Urinary bladder (tissue), 4 donors: Measurements from ENCODE around the gene WDFY1. TPM values are rescaled to one million over a fixed set of nuclear protein-coding genes. Genes with fewer than 3 reads are reported as not detected.

Experiments used
- DNase-seq: peaks from one replicate; pipeline ENCODE4 v3.0.0-alpha.2; 2015; ENCODE audit errors: extremely low spot score
- H3K27ac ChIP-seq: one replicate; pipeline ENCODE4 v1.5.1; 2013; ENCODE audit warnings: low read depth, mild to moderate bottlenecking, moderate library complexity
- H3K36me3 ChIP-seq: one replicate; pipeline ENCODE4 v1.6.1; 2013; ENCODE audit warnings: mild to moderate bottlenecking, moderate library complexity; ENCODE audit not compliant: insufficient read depth
- H3K4me1 ChIP-seq: one replicate; pipeline ENCODE4 v1.6.1; 2013; ENCODE audit warnings: mild to moderate bottlenecking, moderate library complexity; ENCODE audit not compliant: insufficient read depth
- H3K4me3 ChIP-seq: one replicate; pipeline ENCODE4 v1.5.1; 2013; ENCODE audit warnings: low read depth, low read length
- WGBS: extraction: QIAGEN DNeasy Blood & Tissue Kit; methylation state at CpG from one replicate; pipeline ENCODE4 v1.1.7; 2013; 5-methylcytosine and 5-hydroxymethylcytosine counted together
- polyA plus RNA-seq: library from polyadenylated mRNA; stranded (reverse); fragments of 200-250 nt; gene quantifications from one replicate; pipeline ENCODE4 v1.2.3, GENCODE V29; 2013
- total RNA-seq: library from RNA; depleted of rRNA; stranded (reverse); fragments of >200 nt; gene quantifications from one replicate; pipeline ENCODE4 v1.2.3, GENCODE V29; 2014
- donor health status: healthy with polysubstance abuse.
- donor health status: healthy.

WDFY1 gene
- total and polyA plus RNA-seq, 2 donors, result 22.6 to 104 TPM

DNA sequence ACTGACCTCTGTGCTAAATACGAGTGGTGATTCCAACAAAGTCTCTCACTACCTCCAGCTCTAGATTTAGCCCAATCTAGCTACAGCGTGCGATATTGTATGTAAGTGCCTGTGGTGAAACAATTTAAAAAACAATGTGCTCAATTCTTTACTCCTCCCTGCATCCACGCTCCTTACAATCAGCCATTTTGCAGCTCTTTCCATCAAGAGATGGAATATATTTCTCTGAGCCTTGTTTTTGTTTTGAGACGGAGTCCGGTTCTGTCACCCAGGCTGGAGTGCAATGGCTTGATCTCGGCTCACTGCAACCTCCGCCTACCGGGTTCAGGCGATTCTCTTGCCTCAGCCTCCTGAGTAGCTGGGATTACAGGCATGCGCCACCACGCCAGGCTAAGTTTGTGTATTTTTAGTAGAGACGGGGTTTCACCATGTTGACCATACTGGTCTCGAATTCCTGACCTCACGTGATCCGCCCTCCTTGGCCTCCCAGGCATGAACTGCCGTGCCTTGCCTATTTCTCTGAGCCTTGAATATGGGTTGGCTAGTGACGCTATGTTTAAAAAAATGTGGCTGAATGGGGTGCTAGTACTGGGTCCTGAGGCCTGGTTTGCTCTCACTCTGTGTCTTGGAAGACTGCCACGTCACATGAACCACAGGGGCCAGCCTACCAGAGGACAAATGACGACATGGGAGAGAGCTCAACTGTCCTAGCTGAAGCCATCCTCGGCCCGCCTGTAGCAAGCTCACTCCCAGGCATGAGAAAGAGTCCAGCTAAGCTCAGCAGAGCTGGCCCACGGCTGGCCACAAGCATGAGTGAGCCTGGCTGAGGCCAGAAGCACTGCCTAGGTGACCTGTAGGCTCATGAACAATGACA, 14.8 kb downstream of the WDFY1 start:
- Histone ChIP-seq H3K4me1 (peaks cover 2% of the 10 kb centered on the region), H3K4me3 (no peak overlapping the region), H3K27ac (peak overlapping the region; percentile 57), H3K36me3 (no peaks in the 10 kb centered on the region)
- DNase-seq, result no peak
- WGBS, result 72% methylated on average over 23 of the region's 23 CpGs

DNA sequence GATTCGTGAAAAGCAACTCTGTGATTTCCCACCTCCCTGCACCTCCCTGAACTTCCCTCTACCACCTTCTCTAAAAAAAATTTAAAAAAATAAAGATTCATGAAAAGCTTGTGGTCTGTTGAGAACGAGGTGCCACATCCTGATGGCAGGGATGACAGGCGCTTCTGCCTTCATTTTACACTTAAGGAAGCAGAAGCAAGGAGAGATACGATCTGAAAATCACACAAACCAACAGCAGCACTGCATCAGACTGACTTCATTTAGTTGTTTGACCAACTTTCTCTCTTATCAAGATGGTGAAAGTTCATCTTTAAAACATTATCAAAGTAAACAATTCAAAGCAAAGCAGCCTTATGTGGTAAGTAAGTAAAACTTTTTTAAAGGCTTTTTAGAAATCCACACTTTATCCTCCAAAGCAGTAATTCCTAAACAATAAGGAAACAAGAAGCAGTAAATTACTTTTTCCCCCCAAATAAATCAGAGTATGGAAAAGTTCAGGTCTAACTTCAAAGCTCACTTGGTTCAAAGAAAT, 15.5 kb downstream of the WDFY1 start:
- H3K4me1 ChIP-seq, result peaks cover 2% of the 10 kb centered on the region
- whole genome bisulfite sequencing, result 43% methylated on average over 4 of the region's 4 CpGs
- H3K27ac ChIP-seq, result peak overlapping the region; percentile 57
- H3K4me3 ChIP-seq, result no peak overlapping the region
- H3K36me3 ChIP-seq, result no peaks in the 10 kb centered on the region
- DNase-seq, result no peak

DNA sequence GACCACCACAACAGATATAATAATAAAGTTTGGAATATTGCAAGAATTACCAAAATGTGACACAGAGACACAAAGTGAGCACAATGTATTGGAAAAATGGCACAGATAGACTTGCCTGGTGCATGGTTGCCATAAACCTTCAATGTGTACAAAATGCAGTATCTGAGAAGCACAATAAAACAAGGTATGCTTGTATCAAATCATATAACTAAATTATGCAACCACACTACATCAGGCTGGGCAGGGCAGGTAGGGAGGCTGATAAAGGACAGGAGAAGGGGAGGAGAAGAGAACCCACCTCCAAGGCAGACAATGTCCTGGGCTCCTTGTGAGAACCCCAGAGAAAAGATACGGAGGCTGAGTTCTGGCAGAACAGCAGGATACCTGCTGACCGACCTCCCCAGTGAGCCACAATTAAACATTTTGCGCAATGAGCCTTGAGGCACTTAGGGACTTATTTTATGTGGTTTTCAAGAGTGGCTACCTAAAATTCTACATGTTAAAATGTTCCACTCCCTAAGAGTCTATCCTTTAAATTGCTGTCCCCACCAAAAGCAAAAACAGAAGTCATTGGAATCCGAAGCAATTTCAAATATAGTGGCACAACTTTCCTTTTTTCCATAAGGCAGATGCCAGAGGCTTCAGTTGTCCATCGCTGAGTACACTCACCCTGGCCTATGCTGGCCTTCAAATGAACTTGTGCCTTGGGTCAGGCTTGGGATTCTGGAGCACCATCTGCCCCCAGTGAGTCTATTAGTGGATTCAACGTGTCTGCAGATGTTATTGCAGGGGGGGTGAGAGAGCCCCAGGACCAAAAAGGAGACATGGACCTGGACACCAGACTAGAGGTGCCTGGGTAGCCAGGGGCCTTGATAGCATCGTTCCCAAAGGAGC, 16.8 kb downstream of the WDFY1 start:
- DNase-seq, result no peak
- WGBS, result 92% methylated on average over 7 of the region's 7 CpGs

DNA sequence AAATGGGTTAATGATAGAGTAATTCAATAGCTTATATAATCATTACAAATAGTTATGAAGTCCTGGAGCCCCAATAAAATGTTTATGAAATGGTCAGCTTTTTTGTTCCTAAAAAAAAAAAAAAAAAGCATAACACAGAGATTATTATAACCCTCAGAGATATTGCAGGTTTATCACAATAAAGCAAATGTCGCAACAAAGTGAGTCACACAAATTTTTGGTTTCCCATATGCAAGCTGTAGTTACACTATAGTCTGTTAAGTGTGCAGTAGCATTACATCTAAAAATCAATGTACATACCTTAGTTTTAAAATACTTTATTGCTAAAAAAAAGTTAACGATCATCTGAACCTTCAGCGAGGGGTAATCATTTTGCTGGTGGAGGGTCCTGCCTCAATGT, 20.0 kb downstream of the WDFY1 start:
- WGBS, result 96% methylated on average over 3 of the region's 3 CpGs
- Histone ChIP-seq H3K27ac (no peak overlapping the region), H3K4me3 (no peak overlapping the region), H3K4me1 (peaks cover 2% of the 10 kb centered on the region), H3K36me3 (peaks cover 1% of the 10 kb centered on the region)
- DNase-seq, result no peak

More for the DNA sequence above, 16.8 kb downstream of the WDFY1 start:
- Histone ChIP-seq H3K27ac (no peak overlapping the region), H3K36me3 (peaks cover 1% of the 10 kb centered on the region), H3K4me1 (peaks cover 2% of the 10 kb centered on the region), H3K4me3 (no peak overlapping the region)

DNA sequence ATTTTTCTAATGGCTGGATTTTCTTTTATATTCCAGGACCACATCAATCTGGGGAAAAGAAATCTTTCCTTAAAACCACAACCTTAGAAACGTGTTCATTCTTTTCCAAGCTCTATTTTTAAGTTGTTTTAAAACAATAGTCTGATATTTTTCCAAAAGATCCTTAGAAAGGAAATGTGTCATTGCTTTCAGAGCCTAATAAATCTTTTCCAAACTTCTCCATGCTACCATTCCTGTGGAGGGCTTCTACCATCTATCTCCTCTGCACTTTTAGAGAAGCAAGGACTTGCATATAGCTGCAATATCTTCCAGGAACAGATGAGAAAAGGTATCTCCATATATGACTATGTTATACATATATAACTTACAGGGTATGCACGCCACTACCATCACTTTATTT, 21.2 kb downstream of the WDFY1 start:
- Histone ChIP-seq H3K27ac (no peak overlapping the region), H3K4me3 (no peak overlapping the region), H3K4me1 (no peaks in the 10 kb centered on the region), H3K36me3 (peaks cover 1% of the 10 kb centered on the region)
- WGBS, result 71% methylated on average over 2 of the region's 2 CpGs
- no peak for DNase-seq

DNA sequence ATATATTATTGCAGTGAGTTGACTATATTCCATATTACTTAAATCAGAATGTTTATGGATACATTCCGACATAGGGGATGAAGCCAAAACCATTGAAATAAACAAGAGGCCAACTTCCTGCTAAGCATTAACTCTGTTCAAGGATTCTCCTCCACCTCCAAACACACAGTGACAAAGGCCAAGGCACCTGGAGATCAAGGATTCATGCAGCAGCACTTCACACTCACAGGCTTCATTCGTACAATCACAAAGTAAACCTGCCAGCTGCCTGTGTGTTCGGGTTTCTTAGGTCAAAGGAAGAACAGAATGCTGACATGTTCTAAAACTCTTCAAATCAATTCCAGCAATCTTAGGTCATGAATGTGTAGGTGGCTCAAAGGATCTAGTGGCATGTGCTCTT, 22.8 kb downstream of the WDFY1 start:
- peaks cover 1% of the 10 kb centered on the region for H3K36me3 ChIP-seq
- no peak overlapping the region for H3K27ac ChIP-seq
- DNase-seq, result no peak
- H3K4me1 ChIP-seq, result peaks cover 1% of the 10 kb centered on the region
- WGBS, result 66% methylated on average over 3 of the region's 3 CpGs
- H3K4me3 ChIP-seq, result no peak overlapping the region

DNA sequence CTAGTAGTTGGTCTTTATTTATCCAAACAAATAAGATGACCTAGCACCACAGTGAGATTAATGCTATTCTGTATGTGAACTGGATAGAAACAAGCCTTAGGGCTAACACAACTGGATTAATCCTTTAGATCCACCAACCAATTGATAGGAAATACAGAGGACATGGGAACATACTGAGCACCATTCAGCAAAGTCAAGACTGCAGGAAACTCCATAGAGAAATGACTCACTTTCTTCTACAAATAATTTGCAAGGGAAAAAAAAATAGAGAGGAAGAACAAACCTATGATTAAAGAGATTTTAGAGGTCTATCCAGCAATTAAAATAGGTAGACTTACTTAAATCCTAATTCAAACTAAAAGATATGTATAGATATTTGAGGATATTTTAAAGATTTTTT, 23.9 kb downstream of the WDFY1 start:
- H3K4me1 ChIP-seq, result peaks cover 1% of the 10 kb centered on the region
- H3K36me3 ChIP-seq, result peaks cover 1% of the 10 kb centered on the region
- H3K27ac ChIP-seq, result no peak overlapping the region
- DNase-seq, result no peak
- H3K4me3 ChIP-seq, result no peak overlapping the region

DNA sequence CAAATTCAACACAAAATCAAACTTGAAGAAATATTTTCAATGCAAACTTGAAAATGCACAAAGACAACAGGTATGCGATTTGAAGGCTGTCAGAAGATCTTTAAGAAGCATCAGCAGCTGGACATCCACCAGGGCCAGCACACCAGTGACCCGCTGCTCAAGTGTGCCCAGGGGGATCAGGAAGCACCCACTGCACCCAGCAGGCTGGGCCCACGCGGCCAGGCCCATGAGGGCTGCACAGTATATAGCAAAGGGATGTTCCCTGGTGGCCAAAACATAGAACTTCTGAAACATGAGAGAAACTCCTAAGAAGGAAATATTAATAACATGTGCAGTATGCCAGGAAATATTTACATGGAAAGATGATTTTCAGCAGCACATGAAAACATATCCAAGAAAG, 25.0 kb downstream of the WDFY1 start:
- WGBS, result 95% methylated on average over 4 of the region's 4 CpGs
- DNase-seq, result no peak
- Histone ChIP-seq H3K4me3 (no peak overlapping the region), H3K4me1 (peaks cover 1% of the 10 kb centered on the region), H3K36me3 (peaks cover 1% of the 10 kb centered on the region), H3K27ac (no peak overlapping the region)

DNA sequence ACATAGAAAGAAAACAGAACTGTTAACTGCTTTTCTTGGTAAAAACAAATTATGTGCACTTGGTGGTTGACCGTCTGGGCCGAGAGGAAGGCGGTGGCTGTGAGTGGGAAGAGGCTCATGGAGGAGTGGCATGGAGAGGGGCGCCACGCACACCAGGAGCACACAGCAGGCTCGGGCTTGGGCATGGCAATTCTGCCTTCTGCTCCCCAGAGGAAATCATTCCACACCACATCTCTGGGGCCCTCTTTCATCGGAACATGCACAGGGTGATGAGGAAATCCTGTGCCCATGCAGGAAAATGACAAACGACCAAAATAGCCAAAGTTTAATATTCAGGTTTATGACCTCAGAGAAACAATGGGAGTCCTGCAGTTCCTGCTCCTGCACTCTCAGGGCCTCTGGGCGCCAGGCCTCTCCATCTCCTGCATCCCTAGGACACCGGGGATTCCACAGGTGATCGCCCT, 26.4 kb downstream of the WDFY1 start:
- no peaks in the 10 kb centered on the region for H3K36me3 ChIP-seq
- 88% methylated on average over 11 of the region's 11 CpGs for whole genome bisulfite sequencing
- peaks cover 1% of the 10 kb centered on the region for H3K4me1 ChIP-seq
- no peak overlapping the region for H3K27ac ChIP-seq
- DNase-seq, result no peak
- no peak overlapping the region for H3K4me3 ChIP-seq

DNA sequence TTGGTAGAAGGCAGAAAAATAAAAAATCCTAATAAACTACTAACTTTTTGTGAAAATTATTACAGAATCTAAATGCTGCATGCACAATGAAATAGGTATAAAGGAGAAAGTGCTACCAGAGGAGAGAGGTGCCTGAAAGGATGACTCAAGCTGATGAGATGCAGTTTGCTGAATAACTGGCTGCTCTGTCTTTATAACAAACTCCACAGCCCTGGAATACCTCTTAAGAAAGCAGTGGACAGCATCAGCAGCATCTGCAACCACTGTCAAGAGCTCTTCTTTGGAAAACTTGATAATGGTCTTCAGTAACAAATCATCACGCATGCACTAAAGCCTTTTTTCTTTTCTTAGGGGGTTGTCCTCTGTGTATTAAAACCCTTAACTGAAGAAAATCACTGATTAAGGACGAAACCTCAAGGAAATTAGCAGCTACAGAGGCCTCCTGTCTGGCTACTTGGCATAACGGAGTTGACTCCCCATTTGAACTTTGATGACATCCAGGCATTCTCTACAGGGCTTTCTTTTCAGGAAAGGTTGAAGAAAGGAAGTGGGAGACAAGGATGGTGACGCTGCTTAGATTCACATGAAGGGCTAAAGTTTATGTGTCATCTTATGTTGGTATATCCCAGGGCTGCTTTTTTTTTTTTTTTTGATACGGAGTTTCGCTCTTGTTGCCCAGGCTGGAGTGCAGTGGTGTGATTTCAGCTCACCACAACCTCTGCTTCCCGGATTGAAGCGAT, 28.8 kb downstream of the WDFY1 start:
- H3K4me1 ChIP-seq, result peaks cover 1% of the 10 kb centered on the region
- DNase-seq, result no peak
- H3K27ac ChIP-seq, result no peak overlapping the region
- H3K36me3 ChIP-seq, result no peaks in the 10 kb centered on the region
- H3K4me3 ChIP-seq, result no peak overlapping the region
- 90% methylated on average over 8 of the region's 8 CpGs for WGBS

DNA sequence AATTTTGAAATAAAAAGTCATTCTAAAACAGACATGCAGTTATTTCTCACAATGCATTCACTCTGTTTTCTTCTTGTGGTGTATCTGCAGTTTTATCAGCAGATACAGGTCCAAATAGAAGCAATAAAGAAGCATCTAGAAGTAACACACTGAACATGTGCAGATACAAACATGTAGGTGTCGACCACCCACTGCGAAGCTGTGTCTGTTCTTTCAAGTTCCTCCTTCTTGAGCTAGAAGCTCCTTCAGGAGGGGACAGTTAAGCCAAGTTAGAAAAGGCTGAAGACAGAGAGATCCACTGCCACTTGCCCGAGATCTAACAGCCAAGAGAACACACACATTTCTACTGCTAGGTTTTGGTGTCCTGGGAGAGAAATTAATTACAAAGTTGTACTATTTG, 30.1 kb downstream of the WDFY1 start:
- no peak overlapping the region for H3K4me3 ChIP-seq
- H3K36me3 ChIP-seq, result no peaks in the 10 kb centered on the region
- H3K4me1 ChIP-seq, result peaks cover 1% of the 10 kb centered on the region
- no peak overlapping the region for H3K27ac ChIP-seq
- no peak for DNase-seq
- WGBS, result 88% methylated on average over 3 of the region's 3 CpGs

DNA sequence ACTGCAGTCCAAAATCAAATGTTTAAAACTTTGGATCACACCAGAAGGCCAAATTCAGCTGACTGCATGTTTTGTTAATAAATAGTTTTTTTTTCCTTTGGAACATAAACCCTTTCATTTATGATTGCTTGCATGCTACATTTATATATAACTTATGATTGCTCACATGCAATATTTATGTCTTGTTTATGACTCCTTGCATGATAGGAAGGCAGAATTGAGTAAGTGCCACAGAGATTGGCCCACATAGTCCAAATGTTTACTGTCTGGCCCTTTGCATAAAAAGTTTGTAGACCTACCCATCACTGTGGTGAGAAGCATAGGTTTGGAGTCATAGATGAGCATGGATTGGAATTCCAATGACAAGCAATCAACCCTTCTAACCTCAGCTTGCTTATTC, 30.8 kb downstream of the WDFY1 start:
- peaks cover 1% of the 10 kb centered on the region for H3K4me1 ChIP-seq
- DNase-seq, result no peak
- H3K4me3 ChIP-seq, result no peak overlapping the region
- H3K27ac ChIP-seq, result no peak overlapping the region
- no peaks in the 10 kb centered on the region for H3K36me3 ChIP-seq

DNA sequence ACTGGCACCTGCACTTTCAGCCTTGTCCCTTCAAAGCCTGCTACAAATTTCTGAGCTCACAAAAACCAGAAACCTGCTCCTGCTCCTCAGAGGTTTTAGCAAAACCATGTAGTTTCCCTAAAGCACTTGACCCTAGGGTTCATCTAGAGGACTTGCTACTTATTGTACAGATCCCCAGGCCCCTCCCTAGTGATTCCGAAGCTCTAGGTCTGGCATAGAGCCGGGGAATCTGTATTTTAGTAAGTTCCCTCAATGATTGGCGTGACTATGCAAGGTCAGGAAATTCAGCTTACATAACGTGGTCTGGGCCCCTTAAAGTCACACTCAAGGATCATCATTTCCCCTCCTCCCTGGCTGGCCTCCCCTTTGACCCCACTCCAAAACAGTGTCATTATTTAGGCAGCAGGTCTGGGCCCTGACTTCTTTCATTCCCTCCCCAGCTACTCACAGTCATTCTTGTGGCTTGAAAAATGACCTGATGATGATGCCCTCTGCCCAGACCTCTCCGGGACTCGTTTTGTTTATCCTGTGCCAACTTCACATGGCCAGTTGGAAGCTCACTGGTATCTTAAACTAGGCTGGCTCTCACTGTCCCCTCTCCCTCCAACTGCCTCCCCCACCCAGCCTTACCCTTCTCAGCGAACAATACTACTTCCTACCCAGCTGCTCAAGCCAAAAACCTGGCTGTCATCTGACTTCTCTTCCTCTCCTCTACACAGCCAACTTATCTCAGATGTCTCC, 36.0 kb downstream of the WDFY1 start:
- Histone ChIP-seq H3K4me1 (no peaks in the 10 kb centered on the region), H3K36me3 (no peaks in the 10 kb centered on the region), H3K27ac (no peak overlapping the region), H3K4me3 (no peak overlapping the region)
- no peak for DNase-seq
- WGBS, result 76% methylated on average over 7 of the region's 7 CpGs
